Lower lobe of right lung (tissue), 2 donors: ENCODE results near the gene ADGRG6. TPM values are rescaled to one million over a fixed set of nuclear protein-coding genes. Genes with fewer than 3 reads are reported as not detected.

ENCODE experiments used
- ATAC-seq, 2 donors: fragments of 200-7000 bp; cut with Tn5 transposase; one replicate each; pipeline ENCODE4 v1.9.1; 2020 to 2022; ENCODE audit warnings: mild to moderate bottlenecking in 2 of 2, moderate library complexity in 2 of 2
- DNase-seq: peaks from one replicate; pipeline ENCODE4 v3.0.0-alpha.2; 2020
- H3K27ac ChIP-seq: fragments of 200-600 bp; one replicate; pipeline ENCODE4 v1.8.0; 2022
- H3K27me3 ChIP-seq: fragments of 200-600 bp; one replicate; pipeline ENCODE4 v1.8.0; 2022; ENCODE audit warnings: low read depth
- H3K36me3 ChIP-seq: fragments of 200-600 bp; one replicate; pipeline ENCODE4 v1.8.0; 2022; ENCODE audit warnings: mild to moderate bottlenecking
- H3K4me1 ChIP-seq: fragments of 200-600 bp; one replicate; pipeline ENCODE4 v1.8.0; 2022
- H3K4me3 ChIP-seq: fragments of 200-600 bp; one replicate; pipeline ENCODE4 v1.8.0; 2022; ENCODE audit warnings: mild to moderate bottlenecking
- H3K9me3 ChIP-seq: fragments of 200-600 bp; one replicate; pipeline ENCODE4 v1.8.0; 2022
- intact Hi-C: fragments of 100-400 bp; cut with DNase I; formaldehyde crosslinking; loops from one replicate; pipeline ENCODE4 v1.11.0; 2022
- total RNA-seq: library from RNA; stranded (reverse); fragmentation: NEBNext Ultra II Directional; extraction: Animal tissue kit (Norgen Biotek cat#: 25700); gene quantifications from one replicate; pipeline ENCODE4 v1.2.1, GENCODE V29; 2021
- TF ChIP-seq, protein P1 (sequence below): fragments of 200-600 bp; IDR thresholded peaks from one replicate; pipeline ENCODE4 v1.8.0; 2022; ENCODE audit warnings: antibody characterized with exemption, mild to moderate bottlenecking
- donor health status: DM: no; HTN: yes; CAD: no; lungs with severe emphysema.

The ADGRG6 gene
- total RNA-seq, 1 donor from 2014 or later = 35.7 TPM

DNA sequence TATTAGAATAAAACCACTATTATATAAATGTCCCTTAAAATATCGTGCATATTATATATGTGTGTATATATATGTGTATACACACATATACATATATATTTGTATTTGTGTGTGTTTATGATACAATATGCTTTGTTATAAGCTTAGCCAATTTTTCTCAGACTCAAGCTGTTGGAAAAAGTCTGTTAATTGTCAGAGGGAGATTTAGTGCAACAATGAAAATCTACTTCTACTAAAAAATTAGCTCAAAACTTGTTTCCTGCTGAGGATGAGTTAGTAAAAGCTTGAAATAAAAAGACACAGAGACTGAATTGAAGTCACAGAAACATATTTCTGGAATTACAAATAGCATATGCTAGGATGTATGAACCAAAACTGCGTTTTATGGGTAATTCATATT lies 79.4 kb downstream of the ADGRG6 start:
- no peaks in the 10 kb centered on the region for H3K9me3 ChIP-seq
- TF ChIP-seq, protein P1, sequence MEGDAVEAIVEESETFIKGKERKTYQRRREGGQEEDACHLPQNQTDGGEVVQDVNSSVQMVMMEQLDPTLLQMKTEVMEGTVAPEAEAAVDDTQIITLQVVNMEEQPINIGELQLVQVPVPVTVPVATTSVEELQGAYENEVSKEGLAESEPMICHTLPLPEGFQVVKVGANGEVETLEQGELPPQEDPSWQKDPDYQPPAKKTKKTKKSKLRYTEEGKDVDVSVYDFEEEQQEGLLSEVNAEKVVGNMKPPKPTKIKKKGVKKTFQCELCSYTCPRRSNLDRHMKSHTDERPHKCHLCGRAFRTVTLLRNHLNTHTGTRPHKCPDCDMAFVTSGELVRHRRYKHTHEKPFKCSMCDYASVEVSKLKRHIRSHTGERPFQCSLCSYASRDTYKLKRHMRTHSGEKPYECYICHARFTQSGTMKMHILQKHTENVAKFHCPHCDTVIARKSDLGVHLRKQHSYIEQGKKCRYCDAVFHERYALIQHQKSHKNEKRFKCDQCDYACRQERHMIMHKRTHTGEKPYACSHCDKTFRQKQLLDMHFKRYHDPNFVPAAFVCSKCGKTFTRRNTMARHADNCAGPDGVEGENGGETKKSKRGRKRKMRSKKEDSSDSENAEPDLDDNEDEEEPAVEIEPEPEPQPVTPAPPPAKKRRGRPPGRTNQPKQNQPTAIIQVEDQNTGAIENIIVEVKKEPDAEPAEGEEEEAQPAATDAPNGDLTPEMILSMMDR = no peak
- intact Hi-C loops = no loop called here
- no peak overlapping the region for H3K4me3 ChIP-seq
- no peaks in the 10 kb centered on the region for H3K36me3 ChIP-seq
- ATAC-seq = no peak
- no peak for DNase-seq
- no peaks in the 10 kb centered on the region for H3K27me3 ChIP-seq
- peaks cover 29% of the 10 kb centered on the region for H3K4me1 ChIP-seq
- H3K27ac ChIP-seq = no peak overlapping the region

DNA sequence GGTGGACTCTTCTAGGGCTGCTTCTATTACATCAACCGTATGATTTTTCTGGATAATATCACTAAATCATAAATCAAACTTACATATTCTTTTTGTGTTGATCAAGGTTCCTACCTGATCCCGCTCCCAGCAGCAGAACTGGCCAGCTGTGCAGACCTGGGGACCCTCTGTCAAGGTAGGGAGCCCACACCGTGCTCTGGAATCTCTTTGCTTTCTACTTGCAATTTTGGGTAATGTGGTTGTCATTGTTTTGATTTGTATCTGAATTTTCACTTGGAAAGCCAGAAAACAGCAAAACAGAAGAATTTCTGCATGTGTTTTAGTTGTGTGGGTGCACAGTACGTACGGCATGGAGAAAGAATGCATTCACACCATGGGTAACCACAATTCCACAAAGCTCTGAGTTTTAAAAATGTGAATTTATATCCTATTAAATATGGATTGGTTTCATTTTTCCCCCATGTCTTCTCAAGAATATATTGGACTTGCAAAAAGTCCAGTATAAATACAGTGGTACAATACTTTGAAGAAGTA lies 80.1 kb downstream of the ADGRG6 start:
- TF ChIP-seq, protein P1 = no peak
- DNase-seq (no peak), ATAC-seq (no peak)
- H3K4me3 ChIP-seq = no peak overlapping the region
- H3K9me3 ChIP-seq = no peaks in the 10 kb centered on the region
- H3K27ac ChIP-seq = no peak overlapping the region
- no peaks in the 10 kb centered on the region for H3K27me3 ChIP-seq
- H3K36me3 ChIP-seq = no peaks in the 10 kb centered on the region
- intact Hi-C loops = no loop called here
- peaks cover 23% of the 10 kb centered on the region for H3K4me1 ChIP-seq

DNA sequence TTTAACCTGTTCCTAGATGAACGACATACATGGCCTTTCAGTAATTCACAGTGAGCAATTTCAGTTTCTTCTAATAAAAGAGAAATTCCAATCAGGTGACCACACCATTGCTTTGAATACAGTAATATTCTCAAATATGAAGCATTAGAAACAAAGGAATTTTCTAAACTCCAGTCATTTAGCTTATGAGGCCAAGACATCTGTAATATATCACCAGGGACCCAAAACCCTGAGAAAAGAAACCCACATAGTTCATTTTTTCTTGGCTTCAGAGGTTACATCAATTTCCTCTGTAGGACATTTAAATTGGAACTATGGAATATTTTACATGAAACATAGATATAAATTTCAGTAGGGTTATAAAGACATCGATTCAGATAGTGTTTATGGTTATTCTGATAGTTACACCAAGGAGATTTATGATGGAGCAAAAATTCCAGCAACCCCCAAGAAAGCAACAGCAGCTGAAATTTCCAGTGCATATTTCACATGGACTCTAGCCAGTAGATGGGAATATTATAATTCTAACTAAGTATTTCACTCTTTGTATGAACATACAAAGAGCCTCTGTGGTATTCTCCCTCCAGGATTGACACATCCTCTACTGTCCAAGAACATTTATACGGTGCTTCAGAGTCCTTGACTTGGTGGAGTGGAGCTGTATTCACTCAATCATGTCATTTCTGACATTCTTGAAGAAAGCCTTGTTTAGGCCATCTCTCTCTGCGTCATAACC lies 82.9 kb downstream of the ADGRG6 start:
- Histone ChIP-seq H3K9me3 (no peaks in the 10 kb centered on the region), H3K4me1 (no peaks in the 10 kb centered on the region), H3K4me3 (no peak overlapping the region), H3K27ac (no peak overlapping the region), H3K27me3 (no peaks in the 10 kb centered on the region), H3K36me3 (no peaks in the 10 kb centered on the region)
- DNase-seq (no peak), ATAC-seq (no peak)
- TF ChIP-seq, protein P1 = no peak
- intact Hi-C loops = no loop called here

DNA sequence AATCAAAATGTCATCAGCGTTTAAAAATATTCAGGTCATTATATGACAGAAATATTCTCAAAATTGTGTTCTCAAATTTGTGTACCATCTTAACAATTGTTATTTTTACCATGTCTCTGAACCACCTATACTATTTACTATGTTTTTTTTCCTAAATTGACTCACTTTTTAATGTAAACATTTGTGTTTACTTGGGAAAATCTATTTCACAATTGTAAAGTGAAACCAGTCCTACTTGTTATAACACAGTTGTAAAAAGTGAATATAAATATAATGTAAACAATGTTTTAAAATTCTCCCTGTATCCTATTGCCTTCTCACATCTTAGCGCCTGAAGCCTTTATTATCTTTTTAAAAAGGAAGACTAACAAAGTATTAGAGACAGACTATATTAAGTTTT lies 83.5 kb downstream of the ADGRG6 start:
- H3K36me3 ChIP-seq = no peaks in the 10 kb centered on the region
- no peaks in the 10 kb centered on the region for H3K4me1 ChIP-seq
- TF ChIP-seq, protein P1 = no peak
- no peak overlapping the region for H3K27ac ChIP-seq
- ATAC-seq (no peak), DNase-seq (no peak)
- no peaks in the 10 kb centered on the region for H3K27me3 ChIP-seq
- no peak overlapping the region for H3K4me3 ChIP-seq
- no peaks in the 10 kb centered on the region for H3K9me3 ChIP-seq
- intact Hi-C loops = no loop called here

DNA sequence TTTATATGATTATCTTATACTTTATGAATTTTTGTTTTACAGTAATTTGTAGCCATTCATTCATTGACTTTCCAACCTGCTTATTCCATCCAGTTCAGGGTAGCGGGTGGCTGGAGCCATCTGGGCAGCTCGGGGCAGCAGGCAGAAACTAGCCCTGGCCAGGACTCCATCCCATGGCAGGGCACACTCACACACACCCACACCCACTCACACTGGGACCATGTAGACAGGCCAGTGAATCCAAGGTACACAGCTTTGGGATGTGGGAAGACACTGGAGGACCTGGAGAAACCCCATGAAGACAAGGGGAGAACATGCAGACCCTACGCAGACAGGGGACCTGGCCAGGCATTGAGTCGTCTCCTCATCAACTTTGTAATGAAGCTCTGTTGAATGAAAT lies 84.8 kb downstream of the ADGRG6 start:
- no peak overlapping the region for H3K27ac ChIP-seq
- H3K9me3 ChIP-seq = no peaks in the 10 kb centered on the region
- intact Hi-C loops = no loop called here
- TF ChIP-seq, protein P1 = no peak
- no peak overlapping the region for H3K4me3 ChIP-seq
- ATAC-seq (no peak), DNase-seq (no peak)
- no peaks in the 10 kb centered on the region for H3K27me3 ChIP-seq
- H3K36me3 ChIP-seq = no peaks in the 10 kb centered on the region
- H3K4me1 ChIP-seq = no peaks in the 10 kb centered on the region
